ENCODE data around the gene SOHLH2.

SOHLH2 gene

GRCh38 chr13:36214163-36214921 is at the start of gene SOHLH2:
SOHLH2 (minus strand) TSS chr13:36214556; CDS start chr13:36214526, 30 bp downstream.
- no peak for DNase-seq

GRCh38 chr13:36261976-36262375 is 47.6 kb upstream of the SOHLH2 start:
- DNase-seq: no peak

- no peak for DNase-seq
These were observed 46.7 kb upstream of the SOHLH2 start for GRCh38 chr13:36261011-36261410.

GRCh38 chr13:36259361-36260137 is 45.2 kb upstream of the SOHLH2 start:
- no peak for DNase-seq

GRCh38 chr13:36258831-36259230 is 44.5 kb upstream of the SOHLH2 start:
- no peak for DNase-seq

GRCh38 chr13:36251526-36251925 is 37.2 kb upstream of the SOHLH2 start:
- no peak for DNase-seq

GRCh38 chr13:36251017-36251416 is 36.7 kb upstream of the SOHLH2 start:
- no peak for DNase-seq

GRCh38 chr13:36248700-36249099 is 34.3 kb upstream of the SOHLH2 start:
- DNase-seq: no peak

- no peak for DNase-seq
These were observed 30.6 kb upstream of the SOHLH2 start for GRCh38 chr13:36244990-36245389.

- DNase-seq: no peak
These were observed 29.7 kb upstream of the SOHLH2 start for GRCh38 chr13:36244073-36244472.

GRCh38 chr13:36242761-36243160 is 28.4 kb upstream of the SOHLH2 start:
- no peak for DNase-seq

- no peak for DNase-seq
These were observed 16.9 kb upstream of the SOHLH2 start for GRCh38 chr13:36231236-36231635.

GRCh38 chr13:36224730-36225129 is 10.4 kb upstream of the SOHLH2 start:
- no peak for DNase-seq

- no peak for DNase-seq
These were observed 5.5 kb upstream of the SOHLH2 start for GRCh38 chr13:36219883-36220282.

- DNase-seq: no peak
These were observed 3.1 kb upstream of the SOHLH2 start for GRCh38 chr13:36217456-36217855.

- DNase-seq: no peak
These were observed 1.6 kb downstream of the SOHLH2 start for GRCh38 chr13:36212789-36213188.

GRCh38 chr13:36211567-36211966 is 2.8 kb downstream of the SOHLH2 start:
- DNase-seq: no peak

GRCh38 chr13:36210738-36211137 is 3.6 kb downstream of the SOHLH2 start:
- DNase-seq: no peak

- no peak for DNase-seq
These were observed 6.7 kb downstream of the SOHLH2 start for GRCh38 chr13:36207672-36208071.

- DNase-seq: no peak
These were observed 21.1 kb downstream of the SOHLH2 start for GRCh38 chr13:36193151-36193855.

GRCh38 chr13:36192166-36192565 is 22.2 kb downstream of the SOHLH2 start:
- no peak for DNase-seq

GRCh38 chr13:36190771-36191170 is 23.6 kb downstream of the SOHLH2 start:
- DNase-seq: no peak

- DNase-seq: no peak
These were observed 25.9 kb downstream of the SOHLH2 start for GRCh38 chr13:36188441-36188840.

GRCh38 chr13:36183901-36184300 is 30.5 kb downstream of the SOHLH2 start:
- no peak for DNase-seq
